Measurements from ENCODE around the gene LZTR1. TPM values are rescaled to one million over a fixed set of nuclear protein-coding genes. Genes with fewer than 3 reads are reported as not detected.
"Not testable (repeated sequence)": the region's sequence is repeated elsewhere in the genome, so short reads cannot be mapped to it uniquely, and the experiment has no call there.

The LZTR1 gene
- total RNA-seq, 1 donor from 2014 or later = 91.6 TPM

- no peaks in the 10 kb centered on the region for H3K9me3 Mint-ChIP-seq (ENCODE audit: low read depth)
- no peaks in the 10 kb centered on the region for H3K27me3 Mint-ChIP-seq
- DNase-seq (ENCODE audit: low spot score, unreplicated experiment) = peak; percentile 86
- peak within 1 kb of the TSS; percentile 89 for H3K4me3 Mint-ChIP-seq (ENCODE audit: low read depth)
- TF ChIP-seq, protein P1, sequence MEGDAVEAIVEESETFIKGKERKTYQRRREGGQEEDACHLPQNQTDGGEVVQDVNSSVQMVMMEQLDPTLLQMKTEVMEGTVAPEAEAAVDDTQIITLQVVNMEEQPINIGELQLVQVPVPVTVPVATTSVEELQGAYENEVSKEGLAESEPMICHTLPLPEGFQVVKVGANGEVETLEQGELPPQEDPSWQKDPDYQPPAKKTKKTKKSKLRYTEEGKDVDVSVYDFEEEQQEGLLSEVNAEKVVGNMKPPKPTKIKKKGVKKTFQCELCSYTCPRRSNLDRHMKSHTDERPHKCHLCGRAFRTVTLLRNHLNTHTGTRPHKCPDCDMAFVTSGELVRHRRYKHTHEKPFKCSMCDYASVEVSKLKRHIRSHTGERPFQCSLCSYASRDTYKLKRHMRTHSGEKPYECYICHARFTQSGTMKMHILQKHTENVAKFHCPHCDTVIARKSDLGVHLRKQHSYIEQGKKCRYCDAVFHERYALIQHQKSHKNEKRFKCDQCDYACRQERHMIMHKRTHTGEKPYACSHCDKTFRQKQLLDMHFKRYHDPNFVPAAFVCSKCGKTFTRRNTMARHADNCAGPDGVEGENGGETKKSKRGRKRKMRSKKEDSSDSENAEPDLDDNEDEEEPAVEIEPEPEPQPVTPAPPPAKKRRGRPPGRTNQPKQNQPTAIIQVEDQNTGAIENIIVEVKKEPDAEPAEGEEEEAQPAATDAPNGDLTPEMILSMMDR (IDR thresholded peaks at IDR 0.05; ENCODE audit: unreplicated experiment) = no peak
- peaks cover 15% of the 10 kb centered on the region for H3K4me1 Mint-ChIP-seq (ENCODE audit: low read depth)
- no peaks in the 10 kb centered on the region for H3K36me3 Mint-ChIP-seq (ENCODE audit: insufficient read depth)
- H3K27ac Mint-ChIP-seq = peak within 1 kb of the TSS; percentile 97
Measured at GRCh38 chr22:21001601-21002325, 19.7 kb downstream of the LZTR1 start, which contains the start of gene THAP7. Gene THAP7, minus strand, starts transcription at chr22:21002118. Its CDS starts 207 bp downstream, at chr22:21001911.

DNA sequence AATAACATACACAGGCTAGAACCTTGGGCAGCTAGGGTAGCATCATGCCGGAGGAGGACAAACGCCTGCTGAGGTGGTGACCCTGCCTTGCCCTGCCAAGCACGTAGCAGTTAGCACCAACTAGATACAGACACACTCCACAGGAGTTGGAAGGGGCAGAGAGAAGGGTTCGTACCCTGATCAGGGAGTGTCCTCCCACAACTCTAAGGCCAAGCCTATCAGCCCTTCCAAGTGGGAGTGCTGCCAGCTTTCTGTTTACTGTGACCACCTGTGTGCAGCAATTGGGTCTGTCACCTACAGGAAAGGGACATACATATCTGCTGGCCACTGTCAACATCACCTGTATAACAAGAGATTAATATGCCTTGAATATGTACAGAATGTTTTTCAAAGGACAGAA lies 21.7 kb downstream of the LZTR1 start:
- H3K36me3 Mint-ChIP-seq (ENCODE audit: insufficient read depth) = no peaks in the 10 kb centered on the region
- no peak overlapping the region for H3K27ac Mint-ChIP-seq
- H3K27me3 Mint-ChIP-seq = no peaks in the 10 kb centered on the region
- peak overlapping the region; percentile 89 for H3K4me3 Mint-ChIP-seq (ENCODE audit: low read depth)
- TF ChIP-seq, protein P1 (IDR thresholded peaks at IDR 0.05; ENCODE audit: unreplicated experiment) = no peak
- H3K9me3 Mint-ChIP-seq (ENCODE audit: low read depth) = no peaks in the 10 kb centered on the region
- peaks cover 15% of the 10 kb centered on the region for H3K4me1 Mint-ChIP-seq (ENCODE audit: low read depth)
- no peak for DNase-seq (ENCODE audit: low spot score, unreplicated experiment)

GRCh38 chr22:21009208-21009607 lies 27.1 kb downstream of the LZTR1 start:
- H3K27ac Mint-ChIP-seq; H3K36me3 Mint-ChIP-seq (ENCODE audit: insufficient read depth); H3K27me3 Mint-ChIP-seq; H3K4me1 Mint-ChIP-seq (ENCODE audit: low read depth); H3K4me3 Mint-ChIP-seq (ENCODE audit: low read depth); DNase-seq (ENCODE audit: low spot score, unreplicated experiment); H3K9me3 Mint-ChIP-seq (ENCODE audit: low read depth): not testable (repeated sequence)

DNA sequence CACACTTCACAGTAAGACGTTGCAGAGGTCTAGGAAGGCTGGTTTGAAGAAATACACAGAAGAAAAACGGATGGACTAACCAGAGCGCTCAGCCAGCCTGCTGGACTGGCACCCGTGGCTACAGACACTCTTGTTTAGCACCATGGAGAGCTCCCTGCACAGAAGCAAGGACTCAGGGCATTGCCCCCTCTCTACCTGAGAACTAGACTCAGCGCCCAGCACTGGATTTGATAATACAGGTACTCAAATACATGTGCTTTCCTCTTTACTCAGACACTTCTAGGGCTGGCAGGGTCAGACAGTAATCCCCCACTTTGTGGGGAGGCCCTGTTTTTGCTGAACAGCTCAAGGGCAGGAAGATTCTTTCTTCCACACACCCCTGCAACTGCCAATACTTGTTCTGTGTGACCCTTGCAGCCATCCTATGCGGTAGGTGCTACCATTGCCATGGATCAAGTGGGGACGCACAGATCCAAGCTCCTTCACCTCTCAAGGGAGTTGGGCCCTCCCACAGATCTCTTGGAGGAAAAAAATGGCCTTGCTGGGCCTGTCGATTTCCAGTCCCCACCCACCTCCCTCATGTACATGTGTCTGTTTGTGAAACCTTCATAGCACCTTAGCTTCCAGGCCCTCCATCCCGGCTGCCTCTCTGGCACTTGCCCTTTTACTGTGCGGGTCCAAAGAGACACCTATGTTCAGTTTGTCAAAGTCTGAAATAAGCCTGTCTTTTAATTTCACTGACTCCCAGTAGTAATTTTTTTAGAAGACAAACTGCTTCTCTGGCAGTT lies 27.7 kb downstream of the LZTR1 start:
- H3K9me3 Mint-ChIP-seq (ENCODE audit: low read depth) = no peaks in the 10 kb centered on the region
- peak; percentile 54 for DNase-seq (ENCODE audit: low spot score, unreplicated experiment)
- H3K4me1 Mint-ChIP-seq (ENCODE audit: low read depth) = peaks cover 7% of the 10 kb centered on the region
- H3K4me3 Mint-ChIP-seq (ENCODE audit: low read depth) = no peak overlapping the region
- TF ChIP-seq, protein P1 (IDR thresholded peaks at IDR 0.05; ENCODE audit: unreplicated experiment) = no peak
- H3K36me3 Mint-ChIP-seq (ENCODE audit: insufficient read depth) = no peaks in the 10 kb centered on the region
- H3K27me3 Mint-ChIP-seq = no peaks in the 10 kb centered on the region
- H3K27ac Mint-ChIP-seq = peak overlapping the region; percentile 59

DNA sequence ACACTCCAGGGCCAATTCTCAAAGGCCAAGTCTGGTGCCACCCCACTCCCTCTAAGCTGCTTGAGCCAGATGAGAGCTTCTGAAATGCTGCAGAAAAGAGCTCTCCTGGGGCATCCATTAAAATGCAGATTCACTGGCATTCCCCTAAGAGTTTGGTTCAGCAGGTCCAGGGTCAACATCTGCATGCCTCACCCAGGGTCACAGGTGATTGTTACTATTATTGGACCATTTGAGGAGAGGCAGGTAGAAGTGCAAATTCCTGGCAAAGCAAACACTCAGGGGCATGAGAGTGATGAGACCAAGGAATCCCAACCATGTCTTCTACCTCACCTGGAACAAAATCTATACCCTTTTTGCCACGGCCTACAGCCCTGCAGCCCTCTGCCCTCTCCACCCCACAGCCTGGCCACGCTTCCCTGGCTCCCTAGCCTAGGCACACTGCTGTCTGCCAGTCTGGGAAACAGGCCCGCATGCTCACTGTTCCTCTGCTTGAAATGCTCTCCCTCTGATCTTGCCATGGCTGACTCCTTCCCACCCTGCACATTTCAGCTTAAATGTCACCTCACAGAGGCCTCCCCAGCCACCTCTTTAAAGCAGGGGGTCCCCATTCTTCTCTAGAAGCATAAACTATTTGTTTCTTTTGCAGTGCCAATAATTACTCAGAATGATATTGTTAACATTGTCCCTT lies 28.5 kb downstream of the LZTR1 start:
- H3K36me3 Mint-ChIP-seq (ENCODE audit: insufficient read depth) = no peaks in the 10 kb centered on the region
- no peaks in the 10 kb centered on the region for H3K27me3 Mint-ChIP-seq
- no peak overlapping the region for H3K27ac Mint-ChIP-seq
- peaks cover 11% of the 10 kb centered on the region for H3K4me1 Mint-ChIP-seq (ENCODE audit: low read depth)
- H3K4me3 Mint-ChIP-seq (ENCODE audit: low read depth) = no peak overlapping the region
- DNase-seq (ENCODE audit: low spot score, unreplicated experiment) = no peak
- TF ChIP-seq, protein P1 (IDR thresholded peaks at IDR 0.05; ENCODE audit: unreplicated experiment) = no peak
- H3K9me3 Mint-ChIP-seq (ENCODE audit: low read depth) = no peaks in the 10 kb centered on the region
